LNCaP clone FGC (cell line): ENCODE measurements around the gene CLDN9.

Source experiments
- DNase-seq: peaks from one replicate; pipeline ENCODE4 v3.0.0-alpha.2; 2011; ENCODE audit warnings: low read depth
- H3K4me3 ChIP-seq: 2 replicates; pipeline ENCODE4 v1.5.1; 2011; ENCODE audit warnings: mild to moderate bottlenecking, low read depth, low read length, control low read depth
- CTCF ChIP-seq: IDR thresholded peaks from 2 replicates; pipeline ENCODE4 v1.5.1; 2012; ENCODE audit warnings: mild to moderate bottlenecking; ENCODE audit not compliant: control insufficient read depth, insufficient read depth; ENCODE audit errors: extremely low read depth

CLDN9 gene

GRCh38 chr16:3038256-3038655 lies 25.5 kb downstream of the CLDN9 start:
- no peak overlapping the region for H3K4me3 ChIP-seq
- TF ChIP-seq CTCF = no peak
- no peak for DNase-seq

GRCh38 chr16:3038896-3039295 lies 26.2 kb downstream of the CLDN9 start:
- no peak for DNase-seq
- no peak for TF ChIP-seq CTCF
- H3K4me3 ChIP-seq = no peak overlapping the region

GRCh38 chr16:3042376-3042775 lies 29.7 kb downstream of the CLDN9 start:
- H3K4me3 ChIP-seq = no peak overlapping the region
- no peak for TF ChIP-seq CTCF
- no peak for DNase-seq

- no peak for DNase-seq
- no peak overlapping the region for H3K4me3 ChIP-seq
- no peak for TF ChIP-seq CTCF
Measured at GRCh38 chr16:3044708-3045107, 32.0 kb downstream of the CLDN9 start.

GRCh38 chr16:3045758-3046640 lies 33.3 kb downstream of the CLDN9 start, which contains the start of gene MMP25:
Gene MMP25 (plus strand): TSS chr16:3046561. CDS start chr16:3046918, 357 bp downstream.
- no peak for DNase-seq
- peak within 1 kb of the TSS; percentile 48 for H3K4me3 ChIP-seq
- TF ChIP-seq CTCF = no peak

GRCh38 chr16:3046641-3047386 lies 34.1 kb downstream of the CLDN9 start:
- no peak for TF ChIP-seq CTCF
- no peak for DNase-seq
- no peak overlapping the region for H3K4me3 ChIP-seq
